Measurements from ENCODE around the gene CASP5.

DNA sequence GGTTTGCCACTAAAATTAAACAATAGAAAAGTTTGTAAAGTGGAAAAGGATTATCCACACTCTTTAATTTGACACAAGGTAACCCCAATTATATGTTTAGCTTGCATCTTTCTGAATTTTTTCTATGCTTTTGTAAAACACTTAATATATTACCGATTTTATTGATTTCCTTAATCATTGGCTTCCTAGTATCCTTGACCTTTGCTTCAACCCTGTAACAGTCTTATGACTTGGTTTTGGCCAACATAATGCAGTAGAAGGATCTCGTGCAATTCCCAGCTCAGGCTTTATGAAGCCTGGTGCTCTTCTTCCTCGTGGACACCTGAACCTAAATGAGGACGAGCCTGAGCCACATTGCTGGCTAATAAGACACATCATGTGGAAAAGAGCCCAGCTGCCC, 31.0 kb downstream of the CASP5 start:
- no peak for TF ChIP-seq MAZ (IDR thresholded peaks at IDR 0.05; ENCODE audit: borderline replicate concordance, low read depth, low read length)
- no peak for TF ChIP-seq ZNF302 (CRISPR knock-in tag; IDR thresholded peaks at IDR 0.05)
- TF ChIP-seq, protein P1, sequence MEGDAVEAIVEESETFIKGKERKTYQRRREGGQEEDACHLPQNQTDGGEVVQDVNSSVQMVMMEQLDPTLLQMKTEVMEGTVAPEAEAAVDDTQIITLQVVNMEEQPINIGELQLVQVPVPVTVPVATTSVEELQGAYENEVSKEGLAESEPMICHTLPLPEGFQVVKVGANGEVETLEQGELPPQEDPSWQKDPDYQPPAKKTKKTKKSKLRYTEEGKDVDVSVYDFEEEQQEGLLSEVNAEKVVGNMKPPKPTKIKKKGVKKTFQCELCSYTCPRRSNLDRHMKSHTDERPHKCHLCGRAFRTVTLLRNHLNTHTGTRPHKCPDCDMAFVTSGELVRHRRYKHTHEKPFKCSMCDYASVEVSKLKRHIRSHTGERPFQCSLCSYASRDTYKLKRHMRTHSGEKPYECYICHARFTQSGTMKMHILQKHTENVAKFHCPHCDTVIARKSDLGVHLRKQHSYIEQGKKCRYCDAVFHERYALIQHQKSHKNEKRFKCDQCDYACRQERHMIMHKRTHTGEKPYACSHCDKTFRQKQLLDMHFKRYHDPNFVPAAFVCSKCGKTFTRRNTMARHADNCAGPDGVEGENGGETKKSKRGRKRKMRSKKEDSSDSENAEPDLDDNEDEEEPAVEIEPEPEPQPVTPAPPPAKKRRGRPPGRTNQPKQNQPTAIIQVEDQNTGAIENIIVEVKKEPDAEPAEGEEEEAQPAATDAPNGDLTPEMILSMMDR (IDR thresholded peaks at IDR 0.05): no peak
- TF ChIP-seq RAD21 (conservative IDR thresholded peaks at IDR 0.05 in 1 of 2, IDR thresholded peaks at IDR 0.05 in 1 of 2): no peak
- no peak for TF ChIP-seq NFE2L2 (conservative IDR thresholded peaks at IDR 0.05; ENCODE audit: low read length)
- TF ChIP-seq EP300 (IDR thresholded peaks at IDR 0.05): no peak
- TF ChIP-seq SREBF2 (IDR thresholded peaks at IDR 0.05): no peak
- TF ChIP-seq, protein P2, sequence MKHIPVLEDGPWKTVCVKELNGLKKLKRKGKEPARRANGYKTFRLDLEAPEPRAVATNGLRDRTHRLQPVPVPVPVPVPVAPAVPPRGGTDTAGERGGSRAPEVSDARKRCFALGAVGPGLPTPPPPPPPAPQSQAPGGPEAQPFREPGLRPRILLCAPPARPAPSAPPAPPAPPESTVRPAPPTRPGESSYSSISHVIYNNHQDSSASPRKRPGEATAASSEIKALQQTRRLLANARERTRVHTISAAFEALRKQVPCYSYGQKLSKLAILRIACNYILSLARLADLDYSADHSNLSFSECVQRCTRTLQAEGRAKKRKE (CRISPR knock-in tag; IDR thresholded peaks at IDR 0.05; ENCODE audit: low read depth): no peak
- TF ChIP-seq, protein P3, sequence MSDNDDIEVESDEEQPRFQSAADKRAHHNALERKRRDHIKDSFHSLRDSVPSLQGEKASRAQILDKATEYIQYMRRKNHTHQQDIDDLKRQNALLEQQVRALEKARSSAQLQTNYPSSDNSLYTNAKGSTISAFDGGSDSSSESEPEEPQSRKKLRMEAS (IDR thresholded peaks at IDR 0.05): no peak
- TF ChIP-seq MYC (IDR thresholded peaks at IDR 0.05; ENCODE audit: borderline replicate concordance, low read length): no peak
- TF ChIP-seq CBX2 (IDR thresholded peaks at IDR 0.05; ENCODE audit: borderline replicate concordance, low read depth): no peak

Measured in A549 (cell line).